Adrenal gland (tissue), 12 donors: ENCODE data around the gene SLC12A9. TPM values are rescaled to one million over a fixed set of nuclear protein-coding genes. Genes with fewer than 3 reads are reported as not detected.

ENCODE experiments used
- DNase-seq, 7 donors: peaks; one replicate each; pipeline ENCODE4 v3.0.0-alpha.2; 2019 to 2020
- H3K27ac ChIP-seq, 5 donors: fragments of 200-600 bp; sonication (generic) in 4 of 5; 1 replicate in 3 of 5; 2 replicates in 2 of 5; pipeline versions ENCODE4 v1.5.1 to v1.8.0; 2016 to 2020; ENCODE audit warnings: mild to moderate bottlenecking in 1 of 5
- H3K27me3 ChIP-seq: fragments of 200-600 bp; 2 replicates; pipeline ENCODE4 v1.8.0; 2021
- H3K36me3 ChIP-seq, 2 donors: fragments of 200-600 bp; replicated peaks in 1 of 2; 1 replicate in 1 of 2; 2 replicates in 1 of 2; pipeline versions ENCODE4 v1.5.1 to v1.8.0; 2018 to 2022
- H3K4me1 ChIP-seq, 2 donors: fragments of 200-600 bp; replicated peaks in 1 of 2; 1 replicate in 1 of 2; 2 replicates in 1 of 2; pipeline versions ENCODE4 v1.5.1 to v1.8.0; 2018 to 2021
- H3K4me3 ChIP-seq, 4 donors: fragments of 200-600 bp; sonication (generic) in 3 of 4; one replicate each; pipeline ENCODE4 v1.5.1; 2016 to 2018
- H3K9me3 ChIP-seq, 3 donors: fragments of 200-600 bp; sonication (generic) in 1 of 3; replicated peaks in 1 of 3; 1 replicate in 2 of 3; 2 replicates in 1 of 3; pipeline versions ENCODE4 v1.5.1 to v1.8.0; 2016 to 2021
- POLR2A ChIP-seq, 2 donors: fragments of 450-650 bp; IDR thresholded peaks; one replicate each; pipeline ENCODE4 v1.6.1; 2017; ENCODE audit warnings: antibody characterized with exemption in 2 of 2, mild to moderate bottlenecking in 2 of 2, moderate library complexity in 1 of 2
- WGBS, 4 donors: extraction: QIAGEN DNeasy Blood & Tissue Kit in 2 of 4; methylation state at CpG; one replicate each; pipeline versions ENCODE4 v1.1.5 to v1.1.7; 2013 to 2017; 5-methylcytosine and 5-hydroxymethylcytosine counted together
- intact Hi-C, 2 donors: fragments of 100-400 bp; cut with DNase I; formaldehyde crosslinking; loops; one replicate each; pipeline versions ENCODE4 v1.14.1 to v1.15.0; 2022 to 2023
- polyA plus RNA-seq, 3 donors: library from polyadenylated mRNA; stranded (reverse); fragments of 200-250 nt in 2 of 3; fragments of 350-450 nt in 1 of 3; fragmentation: Illumina TruSeq in 1 of 3; extraction: RNeasy Lipid Tissue Mini Kit (QIAGEN cat#74804) in 1 of 3; gene quantifications; one replicate each; pipeline ENCODE4 v1.2.3, GENCODE V29; 2013 to 2014
- total RNA-seq, 9 donors: library from RNA; depleted of rRNA in 4 of 9; stranded (reverse); fragments of >200 nt in 4 of 9; fragments of 120-200 nt in 1 of 9; fragmentation: NEBNext Ultra II Directional in 1 of 9; extraction: Animal tissue kit (Norgen Biotek cat#: 25700) in 1 of 9; gene quantifications; one replicate each; pipeline versions ENCODE4 v1.1.0 to v1.2.4, GENCODE V29; 2013 to 2023
- TF ChIP-seq, protein P1 (sequence below), 6 experiments: fragments of 450-650 bp in 4 of 6; fragments of 200-600 bp in 2 of 6; sonication (generic) in 1 of 6; IDR thresholded peaks; 1 replicate in 5 of 6; 2 replicates in 1 of 6; pipeline versions ENCODE4 v1.5.1 to v1.8.0; 2016 to 2021; ENCODE audit warnings: antibody characterized with exemption in 6 of 6, mild to moderate bottlenecking in 2 of 6, moderate library complexity in 1 of 6
- donor health status: healthy with polysubstance abuse.
- donor health status: Bipolar disorder and iron deficiency.
- donor health status: DM: yes; HTN: yes; CAD: no.
- donor health status: DM: no; HTN: no; CAD: no.
- donor health status: DM: no; HTN: no; CAD: no.
- donor health status: DM: yes; HTN: yes; CAD: no.

The SLC12A9 gene
- total and polyA plus RNA-seq, 12 donors: 6.1 to 60.3 (median 20.2) TPM

- H3K4me1 ChIP-seq: peaks cover 20 to 22% of the 10 kb centered on the region in 2 donors
- no peak for TF ChIP-seq POLR2A (IDR thresholded peaks at IDR 0.05)
- TF ChIP-seq, protein P1, sequence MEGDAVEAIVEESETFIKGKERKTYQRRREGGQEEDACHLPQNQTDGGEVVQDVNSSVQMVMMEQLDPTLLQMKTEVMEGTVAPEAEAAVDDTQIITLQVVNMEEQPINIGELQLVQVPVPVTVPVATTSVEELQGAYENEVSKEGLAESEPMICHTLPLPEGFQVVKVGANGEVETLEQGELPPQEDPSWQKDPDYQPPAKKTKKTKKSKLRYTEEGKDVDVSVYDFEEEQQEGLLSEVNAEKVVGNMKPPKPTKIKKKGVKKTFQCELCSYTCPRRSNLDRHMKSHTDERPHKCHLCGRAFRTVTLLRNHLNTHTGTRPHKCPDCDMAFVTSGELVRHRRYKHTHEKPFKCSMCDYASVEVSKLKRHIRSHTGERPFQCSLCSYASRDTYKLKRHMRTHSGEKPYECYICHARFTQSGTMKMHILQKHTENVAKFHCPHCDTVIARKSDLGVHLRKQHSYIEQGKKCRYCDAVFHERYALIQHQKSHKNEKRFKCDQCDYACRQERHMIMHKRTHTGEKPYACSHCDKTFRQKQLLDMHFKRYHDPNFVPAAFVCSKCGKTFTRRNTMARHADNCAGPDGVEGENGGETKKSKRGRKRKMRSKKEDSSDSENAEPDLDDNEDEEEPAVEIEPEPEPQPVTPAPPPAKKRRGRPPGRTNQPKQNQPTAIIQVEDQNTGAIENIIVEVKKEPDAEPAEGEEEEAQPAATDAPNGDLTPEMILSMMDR (IDR thresholded peaks at IDR 0.05): no peak
- H3K36me3 ChIP-seq: peaks cover 0 to 17% of the 10 kb centered on the region in 2 donors
- H3K27ac ChIP-seq: peak overlapping the region in 1 of 5 donors; percentile 9
- 47 to 60% (median 55%) methylated on average over 10 of the region's 10 CpGs for WGBS, 4 donors
- intact Hi-C loops: no loop called here
- H3K4me3 ChIP-seq: no peak overlapping the region
- no peaks in the 10 kb centered on the region for H3K9me3 ChIP-seq
- no peaks in the 10 kb centered on the region for H3K27me3 ChIP-seq
- DNase-seq: peak in 3 of 7 donors; percentile 52 to 64 (median 55)
These were observed 11.0 kb downstream of the SLC12A9 start for GRCh38 chr7:100863406-100863950.

- 89 to 95% (median 91%) methylated on average over 12 of the region's 12 CpGs for WGBS, 4 donors
- TF ChIP-seq, protein P1 (IDR thresholded peaks at IDR 0.05): no peak
- no peak for TF ChIP-seq POLR2A (IDR thresholded peaks at IDR 0.05)
- Histone ChIP-seq H3K27me3 (no peaks in the 10 kb centered on the region), H3K9me3 (no peaks in the 10 kb centered on the region), H3K36me3 (peaks cover 0 to 17% of the 10 kb centered on the region in 2 donors), H3K4me3 (no peak overlapping the region), H3K27ac (no peak overlapping the region), H3K4me1 (peaks cover 23 to 25% of the 10 kb centered on the region in 2 donors)
- intact Hi-C loops: no loop called here
- no peak for DNase-seq
These were observed 11.8 kb downstream of the SLC12A9 start for GRCh38 chr7:100864263-100864845.

DNA sequence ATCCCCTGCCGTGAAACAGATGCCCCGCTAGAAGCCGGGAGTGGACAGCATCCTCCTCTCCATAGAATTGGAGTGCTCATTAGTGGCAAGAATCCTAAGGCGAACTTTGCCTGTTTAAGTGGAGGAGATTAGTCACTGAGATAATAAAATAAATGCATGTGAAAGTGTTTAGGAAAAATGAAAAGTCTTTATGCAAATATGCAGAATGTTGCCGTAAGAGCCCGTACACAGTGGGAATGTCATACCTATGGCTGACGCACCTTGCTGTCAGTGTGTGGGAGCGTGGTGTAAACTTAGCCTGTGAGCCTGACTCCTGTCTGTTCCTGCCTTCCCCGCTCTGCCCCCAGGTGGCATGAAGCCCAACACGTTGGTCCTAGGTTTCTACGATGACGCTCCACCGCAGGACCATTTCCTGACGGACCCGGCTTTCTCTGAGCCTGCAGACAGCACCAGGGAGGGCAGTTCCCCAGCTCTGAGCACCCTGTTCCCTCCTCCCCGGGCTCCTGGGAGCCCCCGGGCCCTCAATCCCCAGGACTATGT lies 12.9 kb downstream of the SLC12A9 start:
- intact Hi-C loops: no loop called here
- Histone ChIP-seq H3K27me3 (no peaks in the 10 kb centered on the region), H3K9me3 (no peaks in the 10 kb centered on the region), H3K4me3 (no peak overlapping the region), H3K27ac (peak overlapping the region in 3 of 5 donors; percentile 92 to 99 (median 96)), H3K36me3 (peaks cover 0 to 17% of the 10 kb centered on the region in 2 donors), H3K4me1 (peaks cover 23 to 25% of the 10 kb centered on the region in 2 donors)
- 76 to 87% (median 81%) methylated on average over 15 to 17 of the region's 17 CpGs for WGBS, 4 donors
- TF ChIP-seq, protein P1 (IDR thresholded peaks at IDR 0.05): no peak
- TF ChIP-seq POLR2A (IDR thresholded peaks at IDR 0.05): no peak
- no peak for DNase-seq

DNA sequence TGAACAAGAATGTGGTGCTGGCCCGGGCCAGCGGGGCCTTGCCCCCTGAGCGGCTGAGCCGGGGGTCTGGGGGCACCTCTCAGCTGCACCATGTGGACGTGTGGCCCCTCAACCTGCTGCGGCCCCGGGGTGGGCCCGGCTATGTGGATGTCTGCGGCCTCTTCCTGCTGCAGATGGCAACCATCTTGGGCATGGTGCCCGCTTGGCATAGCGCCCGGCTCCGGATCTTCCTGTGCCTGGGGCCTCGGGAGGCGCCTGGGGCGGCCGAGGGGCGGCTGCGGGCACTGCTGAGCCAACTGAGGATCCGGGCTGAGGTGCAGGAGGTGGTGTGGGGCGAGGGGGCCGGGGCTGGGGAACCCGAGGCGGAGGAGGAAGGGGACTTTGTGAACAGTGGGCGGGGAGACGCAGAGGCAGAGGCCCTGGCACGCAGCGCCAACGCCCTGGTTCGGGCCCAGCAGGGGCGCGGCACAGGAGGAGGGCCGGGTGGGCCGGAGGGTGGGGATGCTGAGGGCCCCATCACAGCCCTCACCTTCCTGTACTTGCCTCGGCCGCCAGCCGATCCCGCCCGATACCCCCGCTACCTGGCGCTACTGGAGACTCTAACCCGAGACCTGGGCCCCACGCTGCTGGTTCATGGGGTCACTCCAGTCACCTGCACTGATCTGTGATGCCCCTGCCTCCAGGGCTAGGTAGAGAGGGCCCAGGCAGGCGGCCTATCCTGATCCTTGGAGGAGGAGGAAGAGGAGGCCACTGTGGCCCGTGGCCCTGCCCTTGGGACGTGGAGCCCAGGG lies 13.6 kb downstream of the SLC12A9 start:
- Histone ChIP-seq H3K27me3 (no peaks in the 10 kb centered on the region), H3K27ac (peak overlapping the region; percentile 82 to 99 (median 96)), H3K4me1 (peaks cover 23 to 25% of the 10 kb centered on the region in 2 donors), H3K36me3 (peaks cover 0 to 17% of the 10 kb centered on the region in 2 donors), H3K4me3 (peak overlapping the region in 1 of 4 donors; percentile 94), H3K9me3 (no peaks in the 10 kb centered on the region)
- TF ChIP-seq, protein P1 (IDR thresholded peaks at IDR 0.05): no peak
- TF ChIP-seq POLR2A (IDR thresholded peaks at IDR 0.05): no peak
- intact Hi-C loops: no loop called here
- 34 to 67% (median 51%) methylated on average over 2 to 46 of the region's 46 CpGs for WGBS, 4 donors
- DNase-seq: peak; percentile 86 to 94 (median 91)
